Smooth muscle cell (in vitro differentiated cells): ENCODE data around the gene SELE. TPM values are rescaled to one million over a fixed set of nuclear protein-coding genes. Genes with fewer than 3 reads are reported as not detected.

Experiments
- DNase-seq: peaks from one replicate; lab custom pipeline; 2025; ENCODE audit not compliant: unreplicated experiment; lab: John Stamatoyannopoulos, UW
- H2AFZ ChIP-seq: fragments of 200-600 bp; sonication (generic); 2 replicates; pipeline ENCODE4 v1.6.0; 2016; ENCODE audit warnings: antibody characterized with exemption, low read depth, mild to moderate bottlenecking
- H3F3A ChIP-seq: fragments of 200-600 bp; sonication (generic); 2 replicates; pipeline ENCODE4 v1.6.0; 2017; ENCODE audit warnings: antibody characterized with exemption, low read depth
- H3K27ac ChIP-seq: fragments of 200-600 bp; sonication (generic); 2 replicates; pipeline ENCODE4 v1.5.1; 2016; ENCODE audit warnings: low read depth, mild to moderate bottlenecking
- H3K27me3 ChIP-seq: fragments of 200-600 bp; sonication (generic); 2 replicates; pipeline ENCODE4 v1.6.1; 2016; ENCODE audit warnings: low read depth, mild to moderate bottlenecking
- H3K36me3 ChIP-seq: fragments of 200-600 bp; sonication (generic); 2 replicates; pipeline ENCODE4 v1.5.1; 2016; ENCODE audit warnings: low read depth
- H3K4me1 ChIP-seq: fragments of 200-600 bp; sonication (generic); 2 replicates; pipeline ENCODE4 v1.5.1; 2016; ENCODE audit warnings: low read depth
- H3K4me2 ChIP-seq: fragments of 200-600 bp; sonication (generic); 2 replicates; pipeline ENCODE4 v1.6.0; 2016; ENCODE audit warnings: mild to moderate bottlenecking
- H3K4me3 ChIP-seq: fragments of 200-600 bp; sonication (generic); 2 replicates; pipeline ENCODE4 v1.5.1; 2016; ENCODE audit warnings: mild to moderate bottlenecking
- H3K79me2 ChIP-seq: fragments of 200-600 bp; sonication (generic); 2 replicates; pipeline ENCODE4 v1.6.0; 2016; ENCODE audit warnings: low read depth, mild to moderate bottlenecking
- H3K9ac ChIP-seq: fragments of 200-600 bp; sonication (generic); 2 replicates; pipeline ENCODE4 v1.6.0; 2016; ENCODE audit warnings: low read depth
- H3K9me3 ChIP-seq: fragments of 200-600 bp; sonication (generic); replicated peaks from 2 replicates; pipeline ENCODE4 v1.5.1; 2016; ENCODE audit warnings: low read depth
- H4K20me1 ChIP-seq: fragments of 200-600 bp; sonication (generic); 2 replicates; pipeline ENCODE4 v1.6.0; 2016; ENCODE audit warnings: low read depth
- WGBS: methylation state at CpG from one replicate; pipeline ENCODE4 v1.1.7; 2016; ENCODE audit warnings: low lambda C conversion rate; 5-methylcytosine and 5-hydroxymethylcytosine counted together
- polyA plus RNA-seq: library from polyadenylated mRNA; unstranded; fragments of >200 nt; fragmentation: Nextera tagmentation; extraction: Ambion mirVana; gene quantifications from 2 replicates; pipeline ENCODE4 v1.2.1, GENCODE V29; 2016
- total RNA-seq: library from RNA; depleted of rRNA; stranded (reverse); fragments of >200 nt; gene quantifications from 2 replicates; pipeline ENCODE4 v1.2.3, GENCODE V29; 2014
- TF ChIP-seq, protein P1 (sequence below): fragments of 200-600 bp; sonication (generic); IDR thresholded peaks from 2 replicates; pipeline ENCODE4 v1.5.1; 2017; ENCODE audit warnings: borderline replicate concordance, mild to moderate bottlenecking, antibody characterized with exemption; ENCODE audit not compliant: insufficient read depth, poor library complexity, severe bottlenecking

Gene SELE
- total and polyA plus RNA-seq, 2 experiments from 2014 or later: 0.05 TPM; not detected in 1

DNA sequence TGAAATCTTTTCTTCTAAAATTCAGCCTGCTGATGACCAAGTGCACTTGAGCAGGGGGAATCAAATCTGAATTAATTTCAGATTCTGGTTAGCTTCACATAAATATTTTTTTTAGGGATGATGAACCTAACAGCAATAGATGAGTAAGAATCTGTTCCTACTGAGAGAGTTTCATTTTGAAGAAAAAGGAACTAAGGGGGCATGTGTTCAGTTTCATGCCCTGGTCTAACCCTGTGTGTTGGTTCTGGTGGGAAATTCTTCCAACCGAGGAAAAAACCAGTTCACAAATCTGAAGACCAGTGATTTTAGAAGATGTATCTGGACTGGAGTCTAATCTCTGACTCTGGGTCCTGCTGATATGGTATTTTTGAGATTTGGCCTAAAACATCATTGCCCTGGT lies 36.1 kb downstream of the SELE start:
- H3K27ac ChIP-seq: no peak overlapping the region
- H4K20me1 ChIP-seq: no peaks in the 10 kb centered on the region
- H3K4me3 ChIP-seq: no peak overlapping the region
- H3K79me2 ChIP-seq: no peaks in the 10 kb centered on the region
- no peaks in the 10 kb centered on the region for H3K27me3 ChIP-seq
- TF ChIP-seq, protein P1, sequence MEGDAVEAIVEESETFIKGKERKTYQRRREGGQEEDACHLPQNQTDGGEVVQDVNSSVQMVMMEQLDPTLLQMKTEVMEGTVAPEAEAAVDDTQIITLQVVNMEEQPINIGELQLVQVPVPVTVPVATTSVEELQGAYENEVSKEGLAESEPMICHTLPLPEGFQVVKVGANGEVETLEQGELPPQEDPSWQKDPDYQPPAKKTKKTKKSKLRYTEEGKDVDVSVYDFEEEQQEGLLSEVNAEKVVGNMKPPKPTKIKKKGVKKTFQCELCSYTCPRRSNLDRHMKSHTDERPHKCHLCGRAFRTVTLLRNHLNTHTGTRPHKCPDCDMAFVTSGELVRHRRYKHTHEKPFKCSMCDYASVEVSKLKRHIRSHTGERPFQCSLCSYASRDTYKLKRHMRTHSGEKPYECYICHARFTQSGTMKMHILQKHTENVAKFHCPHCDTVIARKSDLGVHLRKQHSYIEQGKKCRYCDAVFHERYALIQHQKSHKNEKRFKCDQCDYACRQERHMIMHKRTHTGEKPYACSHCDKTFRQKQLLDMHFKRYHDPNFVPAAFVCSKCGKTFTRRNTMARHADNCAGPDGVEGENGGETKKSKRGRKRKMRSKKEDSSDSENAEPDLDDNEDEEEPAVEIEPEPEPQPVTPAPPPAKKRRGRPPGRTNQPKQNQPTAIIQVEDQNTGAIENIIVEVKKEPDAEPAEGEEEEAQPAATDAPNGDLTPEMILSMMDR: no peak
- H3K9ac ChIP-seq: no peak overlapping the region
- WGBS: 93% methylated on average over 1 of the region's 1 CpG
- DNase-seq: no peak
- no peak overlapping the region for H3K4me2 ChIP-seq
- no peaks in the 10 kb centered on the region for H3K36me3 ChIP-seq
- H3F3A ChIP-seq: no peaks in the 10 kb centered on the region
- H3K4me1 ChIP-seq: no peaks in the 10 kb centered on the region
- H2AFZ ChIP-seq: no peak overlapping the region
- H3K9me3 ChIP-seq: no peaks in the 10 kb centered on the region

GRCh38 chr1:169696273-169697100 lies 37.4 kb downstream of the SELE start:
- Histone ChIP-seq H3K27ac (no peak overlapping the region), H2AFZ (no peak overlapping the region), H3F3A (no peaks in the 10 kb centered on the region), H3K4me1 (no peaks in the 10 kb centered on the region), H3K9ac (no peak overlapping the region), H3K36me3 (no peaks in the 10 kb centered on the region), H3K9me3 (no peaks in the 10 kb centered on the region), H3K4me2 (no peak overlapping the region), H3K79me2 (no peaks in the 10 kb centered on the region), H3K4me3 (no peak overlapping the region), H4K20me1 (no peaks in the 10 kb centered on the region), H3K27me3 (no peaks in the 10 kb centered on the region)
- WGBS: 88% methylated on average over 3 of the region's 3 CpGs
- TF ChIP-seq, protein P1: no peak
- no peak for DNase-seq

GRCh38 chr1:169694304-169695075 lies 39.4 kb downstream of the SELE start:
- 81% methylated on average over 5 of the region's 5 CpGs for WGBS
- Histone ChIP-seq H3K4me2 (no peak overlapping the region), H3K36me3 (no peaks in the 10 kb centered on the region)

More at GRCh38 chr1:169694304-169695075, 39.4 kb downstream of the SELE start:
- Histone ChIP-seq H3K9ac (no peak overlapping the region), H3K9me3 (no peaks in the 10 kb centered on the region), H3K27ac (no peak overlapping the region), H3K4me3 (no peak overlapping the region), H2AFZ (no peak overlapping the region), H3K4me1 (no peaks in the 10 kb centered on the region), H4K20me1 (no peaks in the 10 kb centered on the region), H3K79me2 (no peaks in the 10 kb centered on the region), H3F3A (no peaks in the 10 kb centered on the region), H3K27me3 (no peaks in the 10 kb centered on the region)
- TF ChIP-seq, protein P1: no peak
- DNase-seq: no peak
